ENCODE results near the gene KIF6.

The KIF6 gene

GRCh38 chr6:39451831-39452230, 273.4 kb downstream of the KIF6 start:
- DNase-seq (ENCODE audit: low read depth), result no peak

- DNase-seq (ENCODE audit: low read depth), result no peak
These were observed 276.2 kb downstream of the KIF6 start for GRCh38 chr6:39449022-39449421.

GRCh38 chr6:39446909-39447308, 278.3 kb downstream of the KIF6 start:
- DNase-seq (ENCODE audit: low read depth), result no peak

- DNase-seq (ENCODE audit: low read depth), result no peak
These were observed 279.5 kb downstream of the KIF6 start for GRCh38 chr6:39445667-39446066.

- no peak for DNase-seq (ENCODE audit: low read depth)
These were observed 280.7 kb downstream of the KIF6 start for GRCh38 chr6:39444479-39445019.

- no peak for DNase-seq (ENCODE audit: low read depth)
These were observed 283.2 kb downstream of the KIF6 start for GRCh38 chr6:39441986-39442385.

GRCh38 chr6:39441301-39441700, 283.9 kb downstream of the KIF6 start:
- DNase-seq (ENCODE audit: low read depth), result no peak

- no peak for DNase-seq (ENCODE audit: low read depth)
These were observed 285.2 kb downstream of the KIF6 start for GRCh38 chr6:39440039-39440426.

- DNase-seq (ENCODE audit: low read depth), result no peak
These were observed 285.7 kb downstream of the KIF6 start for GRCh38 chr6:39439342-39440038.

- no peak for DNase-seq (ENCODE audit: low read depth)
These were observed 291.6 kb downstream of the KIF6 start for GRCh38 chr6:39433630-39434029.

GRCh38 chr6:39432330-39433025, 292.7 kb downstream of the KIF6 start:
- DNase-seq (ENCODE audit: low read depth), result no peak

GRCh38 chr6:39430871-39431523, 294.2 kb downstream of the KIF6 start:
- no peak for DNase-seq (ENCODE audit: low read depth)

GRCh38 chr6:39430446-39430845, 294.8 kb downstream of the KIF6 start:
- DNase-seq (ENCODE audit: low read depth), result no peak

GRCh38 chr6:39428816-39429215, 296.4 kb downstream of the KIF6 start:
- no peak for DNase-seq (ENCODE audit: low read depth)

- no peak for DNase-seq (ENCODE audit: low read depth)
These were observed 297.1 kb downstream of the KIF6 start for GRCh38 chr6:39428152-39428551.

- no peak for DNase-seq (ENCODE audit: low read depth)
These were observed 299.1 kb downstream of the KIF6 start for GRCh38 chr6:39426073-39426456.

GRCh38 chr6:39425346-39426072, 299.7 kb downstream of the KIF6 start:
- DNase-seq (ENCODE audit: low read depth), result no peak

- no peak for DNase-seq (ENCODE audit: low read depth)
These were observed 300.4 kb downstream of the KIF6 start for GRCh38 chr6:39424831-39425230.

GRCh38 chr6:39422238-39422637, 303.0 kb downstream of the KIF6 start:
- no peak for DNase-seq (ENCODE audit: low read depth)

GRCh38 chr6:39421383-39422225, 303.6 kb downstream of the KIF6 start:
- DNase-seq (ENCODE audit: low read depth), result no peak

Data from T-helper 22 cell (primary cell).